Thymus (tissue), 11 donors: Measurements from ENCODE around the gene KRT82. TPM values are rescaled to one million over a fixed set of nuclear protein-coding genes. Genes with fewer than 3 reads are reported as not detected.
"Not testable (repeated sequence)": the region's sequence is repeated elsewhere in the genome, so short reads cannot be mapped to it uniquely, and the experiment has no call there.

Experiments
- DNase-seq, 9 donors: peaks; one replicate each; pipeline ENCODE4 v3.0.0-alpha.2; 2013; ENCODE audit warnings: low spot score in 9 of 9, low read depth in 6 of 9, missing footprints in 1 of 9
- H3K27ac ChIP-seq, 2 donors: one replicate each; pipeline ENCODE4 v1.5.1; 2013; ENCODE audit warnings: control low read depth in 1 of 2, low read depth in 1 of 2, low read length in 1 of 2, mild to moderate bottlenecking in 1 of 2, moderate library complexity in 1 of 2
- H3K27me3 ChIP-seq, 2 donors: one replicate each; pipeline ENCODE4 v1.5.1; 2013; ENCODE audit warnings: low read length in 1 of 2; ENCODE audit not compliant: control insufficient read depth in 2 of 2, insufficient read depth in 1 of 2
- H3K36me3 ChIP-seq, 2 donors: one replicate each; pipeline ENCODE4 v1.5.1; 2013; ENCODE audit warnings: low read length in 1 of 2, mild to moderate bottlenecking in 1 of 2, moderate library complexity in 1 of 2; ENCODE audit not compliant: control insufficient read depth in 2 of 2, insufficient read depth in 2 of 2
- H3K4me1 ChIP-seq, 2 donors: one replicate each; pipeline ENCODE4 v1.5.1; 2013; ENCODE audit warnings: low read length in 2 of 2; ENCODE audit not compliant: control insufficient read depth in 2 of 2, insufficient read depth in 2 of 2
- H3K4me3 ChIP-seq, 2 donors: one replicate each; pipeline ENCODE4 v1.5.1; 2013; ENCODE audit warnings: low read length in 2 of 2, control low read depth in 1 of 2, mild to moderate bottlenecking in 1 of 2
- H3K9me3 ChIP-seq, 2 donors: one replicate each; pipeline ENCODE4 v1.5.1; 2013; ENCODE audit warnings: low read length in 1 of 2, mild to moderate bottlenecking in 1 of 2; ENCODE audit not compliant: control insufficient read depth in 2 of 2, insufficient read depth in 1 of 2
- WGBS: extraction: QIAGEN DNeasy Blood & Tissue Kit; methylation state at CpG from one replicate; pipeline ENCODE4 v1.1.7; 2013; 5-methylcytosine and 5-hydroxymethylcytosine counted together
- polyA plus RNA-seq: library from polyadenylated mRNA; stranded (reverse); fragments of 200-250 nt; gene quantifications from one replicate; pipeline ENCODE4 v1.2.3, GENCODE V29; 2013
- total RNA-seq: library from RNA; stranded (reverse); fragments of 120-200 nt; gene quantifications from one replicate; pipeline ENCODE4 v1.2.4, GENCODE V29; 2013
- donor health status: healthy.

KRT82 gene
- total and polyA plus RNA-seq, 2 donors = 0.05 to 0.34 TPM

DNA sequence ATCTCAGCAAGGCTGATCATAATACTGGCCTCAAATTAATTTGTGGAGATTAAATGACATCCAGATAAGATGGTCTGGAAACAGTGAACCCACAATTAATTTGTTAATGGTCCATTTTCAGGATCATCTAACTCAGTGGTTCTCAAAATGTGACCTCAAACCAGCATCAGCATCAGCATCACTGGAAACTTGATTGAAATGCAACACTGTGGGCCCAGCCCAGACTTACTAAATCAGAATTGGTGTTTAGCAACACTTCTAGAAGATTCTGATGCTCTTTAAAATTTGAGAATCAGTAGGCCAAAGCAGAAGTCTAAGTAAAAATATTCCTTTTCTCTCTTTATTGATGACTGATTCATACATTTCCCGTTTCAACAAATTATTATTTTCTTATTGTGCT lies 10.7 kb upstream of the KRT82 start:
- no peak for DNase-seq
- 94% methylated on average over 1 of the region's 1 CpG for WGBS
- Histone ChIP-seq H3K4me1 (peaks cover 0 to 6% of the 10 kb centered on the region in 2 donors), H3K27ac (peak overlapping the region in 1 of 2 donors; percentile 32), H3K4me3 (no peak overlapping the region), H3K9me3 (peaks cover 0 to 1% of the 10 kb centered on the region in 2 donors), H3K27me3 (peaks cover 0 to 4% of the 10 kb centered on the region in 2 donors), H3K36me3 (no peaks in the 10 kb centered on the region)

DNA sequence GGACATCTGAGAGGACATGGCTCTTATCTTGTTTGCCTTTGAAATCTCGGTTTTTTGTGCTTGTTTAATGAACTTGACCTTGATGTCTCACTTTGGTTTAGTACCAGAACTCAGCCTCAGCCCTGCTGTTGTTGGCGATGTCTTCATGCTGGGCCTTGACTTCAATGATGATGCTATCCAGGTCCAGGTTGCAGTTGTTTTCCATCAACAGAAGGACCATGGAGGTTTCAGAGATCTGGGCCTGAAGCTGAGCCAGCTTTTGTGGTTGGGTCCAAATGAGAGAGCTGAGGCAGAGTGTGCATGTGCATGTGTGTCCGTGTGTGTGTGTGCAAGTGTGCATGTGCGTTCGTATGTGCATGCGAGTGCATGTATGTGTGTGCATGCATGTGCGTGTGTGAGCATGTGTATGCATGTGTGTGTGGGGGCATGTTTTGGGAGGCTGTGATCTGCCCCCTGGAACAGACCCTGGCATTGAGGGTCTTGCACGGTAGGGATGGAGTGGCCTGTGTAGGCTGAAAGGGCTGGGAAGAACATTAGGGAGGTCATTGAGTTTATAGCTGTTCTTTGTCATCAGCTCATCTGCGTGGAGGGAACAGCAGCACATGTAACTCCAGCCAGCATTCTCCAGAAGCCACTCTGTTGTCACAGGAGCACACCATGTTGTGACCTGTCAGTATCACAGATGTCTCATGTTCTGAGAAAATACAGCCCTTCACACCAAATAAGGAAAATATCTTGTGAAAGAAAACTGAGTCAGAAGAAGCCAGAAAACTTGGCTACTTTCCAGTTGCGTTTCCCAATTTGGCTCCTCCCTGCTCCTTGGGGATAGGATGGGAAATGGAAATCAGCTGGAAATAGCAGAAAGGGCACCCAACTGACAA lies 10.0 kb upstream of the KRT82 start:
- peaks cover 0 to 5% of the 10 kb centered on the region in 2 donors for H3K9me3 ChIP-seq
- 86% methylated on average over 10 of the region's 10 CpGs for WGBS
- peak overlapping the region in 1 of 2 donors; percentile 53 for H3K27ac ChIP-seq
- no peak overlapping the region for H3K4me3 ChIP-seq
- no peaks in the 10 kb centered on the region for H3K27me3 ChIP-seq
- DNase-seq = peak in 1 of 9 donors; percentile 9
- H3K4me1 ChIP-seq = peaks cover 0 to 6% of the 10 kb centered on the region in 2 donors
- H3K36me3 ChIP-seq = no peaks in the 10 kb centered on the region

DNA sequence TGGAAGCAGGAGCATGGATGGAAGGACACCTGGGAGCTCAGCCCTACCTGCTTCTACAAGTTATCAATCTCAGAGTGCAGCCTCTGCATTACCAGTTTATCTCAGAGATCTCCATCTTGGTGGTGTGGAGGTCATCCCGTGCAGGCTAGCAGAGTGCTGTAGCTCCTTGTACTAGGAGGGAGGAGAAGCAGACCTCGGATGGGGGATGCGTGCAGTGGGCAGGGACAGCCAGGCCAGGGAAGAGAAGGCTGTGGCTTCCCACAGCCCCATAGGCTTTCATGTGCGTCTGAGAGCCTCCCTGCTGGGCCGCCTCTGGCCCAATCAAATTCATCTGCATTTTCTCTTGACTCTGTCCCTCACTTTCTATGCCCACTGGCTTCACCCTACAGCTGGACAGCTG lies 8.8 kb upstream of the KRT82 start:
- DNase-seq = no peak
- 87% methylated on average over 5 of the region's 5 CpGs for WGBS
- peaks cover 0 to 5% of the 10 kb centered on the region in 2 donors for H3K9me3 ChIP-seq
- H3K27me3 ChIP-seq = no peaks in the 10 kb centered on the region
- peaks cover 0 to 6% of the 10 kb centered on the region in 2 donors for H3K4me1 ChIP-seq
- no peak overlapping the region for H3K27ac ChIP-seq
- H3K4me3 ChIP-seq = no peak overlapping the region
- no peaks in the 10 kb centered on the region for H3K36me3 ChIP-seq

DNA sequence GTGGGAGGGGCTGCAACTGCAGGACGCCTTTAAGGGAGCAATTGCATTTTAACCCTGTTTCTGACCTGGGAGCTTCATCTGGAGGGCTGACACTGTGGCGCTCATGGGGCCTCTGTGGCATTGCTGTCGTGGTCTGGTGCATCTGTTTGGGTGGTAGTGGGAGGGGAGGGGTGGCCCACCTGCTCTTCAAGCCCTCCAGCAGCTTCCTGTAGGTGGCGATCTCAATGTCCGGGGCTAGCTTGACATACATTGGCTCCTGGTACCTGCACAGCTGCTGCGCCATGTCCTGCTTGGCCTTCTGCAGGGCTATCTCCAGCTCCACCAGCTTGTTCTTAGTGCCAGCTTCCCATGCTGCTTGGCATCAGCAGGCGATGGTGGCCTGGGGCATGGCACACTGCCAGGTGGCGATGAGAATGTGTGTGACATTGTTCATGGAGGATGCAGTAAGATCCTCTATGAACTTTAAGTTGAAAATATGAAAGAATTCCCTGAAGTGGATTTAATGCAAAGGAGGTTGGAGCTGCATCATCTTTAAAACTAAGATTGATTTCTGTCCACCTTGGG lies 7.7 kb upstream of the KRT82 start:
- Histone ChIP-seq H3K4me3 (no peak overlapping the region), H3K36me3 (no peaks in the 10 kb centered on the region), H3K27me3 (no peaks in the 10 kb centered on the region), H3K9me3 (peaks cover 0 to 5% of the 10 kb centered on the region in 2 donors), H3K27ac (no peak overlapping the region), H3K4me1 (peaks cover 0 to 6% of the 10 kb centered on the region in 2 donors)
- 63% methylated on average over 8 of the region's 8 CpGs for WGBS
- DNase-seq = no peak

DNA sequence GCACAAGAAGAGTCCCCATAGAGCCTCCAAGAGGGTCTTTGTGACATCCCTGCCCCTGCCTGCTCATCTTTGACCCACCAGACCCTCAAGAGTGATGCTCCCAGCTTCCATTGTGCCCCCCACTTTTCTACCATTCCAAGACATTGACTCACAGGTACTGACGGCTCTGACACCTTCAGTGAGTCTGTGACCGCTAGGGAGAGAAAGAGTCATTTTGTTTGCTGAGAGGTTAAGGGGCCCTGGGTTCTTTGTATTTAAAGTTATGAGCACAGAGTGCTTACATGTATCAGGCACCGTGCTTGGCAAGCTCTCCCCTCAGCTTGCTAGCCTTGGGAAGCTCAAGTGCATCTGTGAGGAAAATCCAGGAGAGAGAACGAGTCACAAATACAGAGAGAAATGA lies 7.1 kb upstream of the KRT82 start:
- DNase-seq = no peak
- no peak overlapping the region for H3K4me3 ChIP-seq
- 78% methylated on average over 4 of the region's 4 CpGs for WGBS
- no peak overlapping the region for H3K27ac ChIP-seq
- peaks cover 0 to 6% of the 10 kb centered on the region in 2 donors for H3K4me1 ChIP-seq
- peaks cover 0 to 5% of the 10 kb centered on the region in 2 donors for H3K9me3 ChIP-seq
- no peaks in the 10 kb centered on the region for H3K27me3 ChIP-seq
- H3K36me3 ChIP-seq = no peaks in the 10 kb centered on the region

DNA sequence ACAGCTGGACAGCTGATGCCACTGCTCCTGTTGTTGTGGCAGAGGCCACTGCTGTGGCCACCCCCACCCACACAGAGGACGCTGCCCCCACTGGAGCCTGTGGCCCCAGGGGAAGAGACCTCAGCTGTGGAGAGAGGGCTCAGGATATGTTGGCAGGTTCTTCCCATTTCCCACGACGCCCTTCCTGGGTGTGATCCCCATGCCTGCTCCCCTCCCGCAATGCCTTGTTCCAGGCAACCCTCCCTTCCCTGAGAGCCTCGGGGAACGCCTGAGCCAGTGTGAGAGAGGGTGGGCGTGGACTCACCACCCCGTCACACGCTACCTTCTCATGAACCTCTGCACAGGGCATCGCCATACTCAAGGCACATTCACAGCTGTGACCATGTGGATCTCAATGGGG lies 5.7 kb upstream of the KRT82 start:
- DNase-seq = no peak
- peaks cover 0 to 5% of the 10 kb centered on the region in 2 donors for H3K9me3 ChIP-seq
- no peak overlapping the region for H3K27ac ChIP-seq
- 93% methylated on average over 10 of the region's 10 CpGs for WGBS
- H3K36me3 ChIP-seq = no peaks in the 10 kb centered on the region
- H3K27me3 ChIP-seq = no peaks in the 10 kb centered on the region
- no peak overlapping the region for H3K4me3 ChIP-seq
- peaks cover 0 to 6% of the 10 kb centered on the region in 2 donors for H3K4me1 ChIP-seq

DNA sequence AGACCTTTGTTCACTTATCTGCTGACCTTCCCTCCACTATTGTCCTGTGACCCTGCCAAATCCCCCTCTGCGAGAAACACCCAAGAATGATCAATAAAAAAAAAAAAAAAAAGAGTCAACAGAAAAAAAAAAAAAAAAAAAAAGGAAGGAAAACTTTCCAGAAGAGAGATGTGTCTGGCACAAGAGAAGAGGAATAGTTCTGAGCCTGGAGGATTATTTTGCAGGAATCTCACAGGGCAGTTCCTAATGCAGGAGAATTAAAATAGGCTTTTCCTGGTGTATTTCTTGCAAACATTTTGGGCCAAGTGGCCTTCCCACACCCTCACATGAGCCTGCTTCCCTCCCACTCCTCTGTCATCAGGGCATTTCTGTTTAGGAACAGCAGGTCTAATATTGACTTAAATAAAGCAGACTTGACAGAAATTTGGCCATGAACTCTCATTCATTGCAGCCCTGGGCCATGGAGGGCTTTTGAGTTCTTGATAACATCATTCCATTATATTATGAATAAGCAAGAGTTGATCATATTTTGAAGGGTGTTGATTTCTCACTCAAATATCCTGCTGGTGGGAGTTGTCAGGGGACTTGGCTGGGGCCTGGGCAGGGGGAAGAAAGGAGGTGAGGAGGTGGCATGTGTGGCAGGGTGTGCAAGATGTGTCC lies 4.6 kb upstream of the KRT82 start:
- not testable (repeated sequence) for DNase-seq, H3K27me3 ChIP-seq, H3K4me1 ChIP-seq, H3K27ac ChIP-seq, H3K36me3 ChIP-seq, H3K4me3 ChIP-seq, H3K9me3 ChIP-seq
- no CpG with 5 or more reads among the region's 1 CpG for WGBS

DNA sequence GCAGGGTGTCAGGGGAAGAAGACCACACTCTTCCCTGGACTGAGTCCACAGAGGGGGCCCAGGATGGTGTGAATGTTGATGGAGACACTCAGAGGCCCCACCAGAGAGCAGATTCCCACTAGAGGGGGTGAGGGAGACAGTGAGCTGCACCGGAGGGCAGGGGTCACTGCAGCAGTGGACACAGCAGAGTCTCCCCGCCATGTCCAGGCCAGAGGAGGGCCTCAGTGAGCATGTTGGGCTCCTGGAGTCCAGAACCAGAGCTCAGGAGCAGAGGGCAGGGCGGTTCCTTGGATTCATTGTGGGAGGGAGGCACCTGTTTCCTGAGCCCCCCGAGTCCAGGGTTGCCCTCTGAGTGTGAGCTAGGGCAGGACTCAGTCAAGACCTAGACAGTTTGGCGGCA lies 1.8 kb upstream of the KRT82 start:
- Histone ChIP-seq H3K27ac (no peak overlapping the region), H3K27me3 (no peaks in the 10 kb centered on the region), H3K36me3 (no peaks in the 10 kb centered on the region), H3K9me3 (peaks cover 0 to 5% of the 10 kb centered on the region in 2 donors), H3K4me3 (no peak overlapping the region), H3K4me1 (no peaks in the 10 kb centered on the region)
- DNase-seq = no peak
- WGBS = 91% methylated on average over 5 of the region's 5 CpGs

DNA sequence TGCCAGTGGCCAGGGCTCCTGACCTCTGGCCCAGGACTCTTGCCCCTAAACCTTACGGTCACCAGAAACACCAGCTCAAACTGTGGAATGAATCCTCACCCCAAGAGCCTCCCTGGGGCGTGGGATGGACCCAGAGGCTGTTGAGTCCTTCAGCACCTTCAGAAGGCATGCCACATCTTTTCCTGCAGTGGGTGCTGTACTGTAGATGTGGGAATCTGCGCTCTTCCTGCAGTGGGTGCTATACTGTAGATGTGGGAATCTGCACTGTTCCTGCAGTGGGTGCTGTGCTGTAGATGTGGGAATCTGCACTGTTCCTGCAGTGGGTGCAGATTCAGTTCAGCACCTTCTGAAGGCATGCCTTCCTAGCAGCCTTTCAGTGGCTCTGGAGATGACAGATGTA lies 1.2 kb downstream of the KRT82 start:
- no peaks in the 10 kb centered on the region for H3K9me3 ChIP-seq
- WGBS = 89% methylated on average over 3 of the region's 3 CpGs
- no peaks in the 10 kb centered on the region for H3K4me1 ChIP-seq
- no peak overlapping the region for H3K4me3 ChIP-seq
- no peaks in the 10 kb centered on the region for H3K36me3 ChIP-seq
- H3K27me3 ChIP-seq = no peaks in the 10 kb centered on the region
- H3K27ac ChIP-seq = no peak overlapping the region
- DNase-seq = no peak
